Caco-2 (cell line): ENCODE data around the gene VPS36. TPM values are rescaled to one million over a fixed set of nuclear protein-coding genes. Genes with fewer than 3 reads are reported as not detected.
"Not testable (repeated sequence)": the region's sequence is repeated elsewhere in the genome, so short reads cannot be mapped to it uniquely, and the experiment has no call there.

Experiments used
- BruUV-seq: library from RNA; stranded (reverse); fragments of 400-500 nt; replicated peaks from 2 replicates; lab custom pipeline; 2021; lab: Mats Ljungman, UMichigan
- CTCF ChIA-PET: fragments of 300-600 bp; sonication (Branson Sonifier 250); formaldehyde crosslinking; loops from one replicate; lab custom pipeline; 2022; ENCODE audit warnings: antibody characterized with exemption; lab: Charles Lee
- POLR2A ChIA-PET: fragments of 300-600 bp; sonication (Branson Sonifier 250); formaldehyde crosslinking; loops from one replicate; lab custom pipeline; 2022; ENCODE audit warnings: antibody characterized with exemption; lab: Charles Lee
- DNase-seq, 2 experiments: peaks; one replicate each; pipeline versions ENCODE4 v3.0.0 to v3.0.0-alpha.2; 2020 to 2022
- H3K27me3 ChIP-seq: replicated peaks from 2 replicates; pipeline ENCODE4 v1.6.0; 2011; ENCODE audit warnings: low read length; ENCODE audit not compliant: control insufficient read depth, insufficient read depth
- H3K36me3 ChIP-seq: 2 replicates; pipeline ENCODE4 v1.5.1; 2011; ENCODE audit warnings: low read length; ENCODE audit not compliant: control insufficient read depth, insufficient read depth
- H3K4me1 ChIP-seq: fragments of 250-450 bp; sonication (Bioruptor Pico); 2 replicates; pipeline ENCODE4 v1.5.1; 2020; ENCODE audit warnings: mild to moderate bottlenecking
- H3K4me3 ChIP-seq: 2 replicates; pipeline ENCODE4 v1.5.1; 2011; ENCODE audit warnings: low read depth, mild to moderate bottlenecking, control low read depth, low read length
- H3K9me3 ChIP-seq: fragments of 250-450 bp; sonication (Bioruptor Pico); 2 replicates; pipeline ENCODE4 v1.5.1; 2020; ENCODE audit warnings: mild to moderate bottlenecking, moderate library complexity
- H3K27ac Mint-ChIP-seq: one replicate; pipeline ENCODE4 v1.8.0; 2022; ENCODE audit warnings: mixed read lengths; ENCODE audit not compliant: unreplicated experiment
- H3K27me3 Mint-ChIP-seq: one replicate; pipeline ENCODE4 v1.8.0; 2022; ENCODE audit warnings: mixed read lengths; ENCODE audit not compliant: insufficient read depth, unreplicated experiment
- H3K36me3 Mint-ChIP-seq: one replicate; pipeline ENCODE4 v1.8.0; 2022; ENCODE audit warnings: mild to moderate bottlenecking, mixed read lengths; ENCODE audit not compliant: insufficient read depth, unreplicated experiment
- H3K4me1 Mint-ChIP-seq: one replicate; pipeline ENCODE4 v1.8.0; 2022; ENCODE audit warnings: low read depth, mixed read lengths; ENCODE audit not compliant: unreplicated experiment
- H3K4me3 Mint-ChIP-seq: one replicate; pipeline ENCODE4 v1.8.0; 2022; ENCODE audit warnings: mild to moderate bottlenecking, moderate library complexity, mixed read lengths; ENCODE audit not compliant: unreplicated experiment
- H3K9me3 Mint-ChIP-seq: one replicate; pipeline ENCODE4 v1.8.0; 2022; ENCODE audit warnings: mixed read lengths; ENCODE audit not compliant: unreplicated experiment
- CTCF ChIP-seq, 2 experiments: fragments of 200-600 bp in 1 of 2; IDR thresholded peaks; 1 replicate in 1 of 2; 2 replicates in 1 of 2; pipeline versions ENCODE4 v1.5.1 to v1.8.0; 2011 to 2022; ENCODE audit warnings: antibody characterized with exemption in 1 of 2, control low read depth in 1 of 2, inconsistent platforms in 1 of 2, low read depth in 1 of 2, low read length in 1 of 2, mild to moderate bottlenecking in 1 of 2, moderate library complexity in 1 of 2; ENCODE audit not compliant: insufficient read depth in 1 of 2, severe bottlenecking in 1 of 2, unreplicated experiment in 1 of 2
- intact Hi-C: fragments of 100-400 bp; cut with micrococcal nuclease; formaldehyde crosslinking; loops from one replicate; pipeline ENCODE4 v1.10.0; 2022; ENCODE audit not compliant: unreplicated experiment
- total RNA-seq: library from RNA; stranded (reverse); gene quantifications from 2 replicates; pipeline ENCODE4 v1.2.3, GENCODE V29; 2022

Gene VPS36
- total RNA-seq, 1 experiment from 2014 or later = 48.4 TPM

- no peaks in the 10 kb centered on the region for H3K36me3 Mint-ChIP-seq
- intact Hi-C loops = no loop called here
- Histone ChIP-seq H3K36me3 (no peaks in the 10 kb centered on the region), H3K4me3 (no peak overlapping the region), H3K4me1 (peaks cover 17% of the 10 kb centered on the region), H3K27me3 (no peaks in the 10 kb centered on the region), H3K9me3 (no peaks in the 10 kb centered on the region)
- no peak overlapping the region for H3K4me3 Mint-ChIP-seq
- H3K9me3 Mint-ChIP-seq = no peaks in the 10 kb centered on the region
- DNase-seq = no peak
- CTCF ChIA-PET = interaction anchor here (0.8 kb wide), 1 partner anchor 76 kb away, joined by 5 read pairs; no protein-coding TSS in a partner anchor
- POLR2A ChIA-PET = interaction anchor here (0.6 kb wide), 1 partner anchor 258 kb away, joined by 3 read pairs; no protein-coding TSS in a partner anchor
- no peak for TF ChIP-seq CTCF (IDR thresholded peaks at IDR 0.05; ENCODE audit: insufficient read depth in 1 of 2, low read depth in 1 of 2, low read length in 1 of 2, severe bottlenecking in 1 of 2, unreplicated experiment in 1 of 2)
- no peaks in the 10 kb centered on the region for H3K27me3 Mint-ChIP-seq
- H3K4me1 Mint-ChIP-seq = peaks cover 17% of the 10 kb centered on the region
- no TSS peak for BruUV-seq
- no peak overlapping the region for H3K27ac Mint-ChIP-seq
Measured at GRCh38 chr13:52374873-52375411, 75.5 kb downstream of the VPS36 start.

DNA sequence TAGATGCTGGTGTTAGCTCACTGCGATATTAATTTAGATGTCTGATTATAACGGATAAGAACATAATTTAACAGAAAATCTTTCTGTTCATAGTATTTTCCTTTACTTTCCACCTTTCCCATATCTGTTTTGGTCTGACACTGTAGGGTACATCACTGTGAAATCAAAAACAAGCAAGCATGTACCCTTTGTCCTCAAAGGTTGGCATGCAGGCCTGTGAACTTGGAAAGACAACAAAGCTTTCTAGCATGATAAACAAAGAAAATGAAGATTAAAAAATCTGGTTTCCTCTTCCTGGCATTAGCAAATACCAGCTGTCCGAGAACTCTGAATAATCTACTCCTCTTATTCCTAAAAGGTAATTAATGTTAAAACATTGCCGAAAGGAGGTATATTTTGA is 76.0 kb downstream of the VPS36 start:
- no peaks in the 10 kb centered on the region for H3K36me3 Mint-ChIP-seq
- peaks cover 17% of the 10 kb centered on the region for H3K4me1 ChIP-seq
- peaks cover 17% of the 10 kb centered on the region for H3K4me1 Mint-ChIP-seq
- H3K27me3 ChIP-seq = no peaks in the 10 kb centered on the region
- POLR2A ChIA-PET = interaction anchor here (0.6 kb wide), 1 partner anchor 257 kb away, joined by 3 read pairs; no protein-coding TSS in a partner anchor
- CTCF ChIA-PET = no interaction called here
- intact Hi-C loops = no loop called here
- no peak for TF ChIP-seq CTCF (IDR thresholded peaks at IDR 0.05; ENCODE audit: insufficient read depth in 1 of 2, low read depth in 1 of 2, low read length in 1 of 2, severe bottlenecking in 1 of 2, unreplicated experiment in 1 of 2)
- no peak overlapping the region for H3K4me3 Mint-ChIP-seq
- no TSS peak for BruUV-seq
- no peaks in the 10 kb centered on the region for H3K9me3 ChIP-seq
- no peak overlapping the region for H3K27ac Mint-ChIP-seq
- no peaks in the 10 kb centered on the region for H3K36me3 ChIP-seq
- H3K27me3 Mint-ChIP-seq = no peaks in the 10 kb centered on the region
- no peaks in the 10 kb centered on the region for H3K9me3 Mint-ChIP-seq
- no peak for DNase-seq
- no peak overlapping the region for H3K4me3 ChIP-seq

DNA sequence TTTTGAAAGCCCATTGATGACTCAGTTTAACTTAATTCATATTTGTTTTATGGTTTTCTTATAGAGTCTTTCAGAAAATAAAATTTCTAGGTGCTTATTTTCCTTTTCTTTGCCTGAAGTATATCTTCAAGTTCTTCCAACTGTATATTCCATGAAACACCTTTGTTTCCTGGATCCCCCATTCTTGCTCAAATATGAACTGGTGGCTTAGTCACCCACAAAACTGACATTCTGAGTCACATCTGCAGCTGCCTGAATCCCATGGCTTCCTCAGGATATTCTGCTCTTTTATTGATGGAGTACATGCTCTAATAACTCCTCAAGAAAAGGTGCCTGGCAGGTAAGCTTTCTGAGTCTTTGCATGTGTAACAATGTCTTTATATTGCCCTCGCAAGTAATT is 77.2 kb downstream of the VPS36 start:
- CTCF ChIA-PET, H3K9me3 Mint-ChIP-seq, H3K36me3 ChIP-seq, DNase-seq, intact Hi-C loops, POLR2A ChIA-PET, H3K36me3 Mint-ChIP-seq, H3K27ac Mint-ChIP-seq, H3K27me3 Mint-ChIP-seq, H3K4me3 Mint-ChIP-seq, H3K9me3 ChIP-seq, BruUV-seq, H3K27me3 ChIP-seq, H3K4me3 ChIP-seq: not testable (repeated sequence)
- peaks cover 17% of the 10 kb centered on the region for H3K4me1 ChIP-seq
- H3K4me1 Mint-ChIP-seq = peaks cover 17% of the 10 kb centered on the region
